Liver (tissue), 9 donors: ENCODE data around the gene KRTAP5-4. TPM values are rescaled to one million over a fixed set of nuclear protein-coding genes. Genes with fewer than 3 reads are reported as not detected.

Experiments used
- DNase-seq: peaks from one replicate; pipeline ENCODE4 v3.0.0-alpha.2; 2017; ENCODE audit warnings: low spot score
- H3K27ac ChIP-seq, 2 donors: one replicate each; pipeline ENCODE4 v1.7.0; 2013; ENCODE audit warnings: inconsistent platforms in 2 of 2, low read length in 2 of 2, control low read depth in 1 of 2, low read depth in 1 of 2, mild to moderate bottlenecking in 1 of 2
- H3K27me3 ChIP-seq, 4 donors: one replicate each; pipeline versions ENCODE4 v1.6.1 to v1.7.0; 2013; ENCODE audit warnings: low read length in 3 of 4, inconsistent platforms in 1 of 4, mild to moderate bottlenecking in 1 of 4, moderate library complexity in 1 of 4; ENCODE audit not compliant: control insufficient read depth in 4 of 4, insufficient read depth in 4 of 4
- H3K36me3 ChIP-seq, 4 donors: one replicate each; pipeline versions ENCODE4 v1.6.1 to v1.7.0; 2013; ENCODE audit warnings: low read length in 3 of 4, mild to moderate bottlenecking in 3 of 4, low read depth in 1 of 4, moderate library complexity in 1 of 4; ENCODE audit not compliant: control insufficient read depth in 4 of 4, insufficient read depth in 3 of 4
- H3K4me1 ChIP-seq, 4 donors: one replicate each; pipeline versions ENCODE4 v1.6.1 to v1.7.0; 2013; ENCODE audit warnings: low read length in 3 of 4, mild to moderate bottlenecking in 3 of 4, moderate library complexity in 1 of 4; ENCODE audit not compliant: control insufficient read depth in 4 of 4, insufficient read depth in 4 of 4
- H3K4me3 ChIP-seq, 3 donors: one replicate each; pipeline versions ENCODE4 v1.6.1 to v1.7.0; 2013; ENCODE audit warnings: low read length in 3 of 3, control low read depth in 1 of 3, low read depth in 1 of 3, mild to moderate bottlenecking in 1 of 3
- H3K9ac ChIP-seq, 2 donors: one replicate each; pipeline ENCODE4 v1.7.0; 2013; ENCODE audit warnings: low read length in 2 of 2, mild to moderate bottlenecking in 2 of 2, moderate library complexity in 2 of 2, control low read depth in 1 of 2, low read depth in 1 of 2
- H3K9me3 ChIP-seq, 4 donors: one replicate each; pipeline versions ENCODE4 v1.6.1 to v1.7.0; 2013; ENCODE audit warnings: low read length in 3 of 4; ENCODE audit not compliant: control insufficient read depth in 4 of 4
- ATF3 ChIP-seq: IDR thresholded peaks from 2 replicates; pipeline ENCODE4 v1.6.1; 2016; ENCODE audit warnings: antibody characterized with exemption
- EGR1 ChIP-seq, 2 donors: IDR thresholded peaks; 2 replicates each; pipeline ENCODE4 v1.6.1; 2016 to 2018; ENCODE audit warnings: antibody characterized with exemption in 2 of 2, low read depth in 2 of 2
- FOXA1 ChIP-seq: IDR thresholded peaks from 2 replicates; pipeline ENCODE4 v1.6.1; 2016; ENCODE audit warnings: antibody characterized with exemption
- FOXA2 ChIP-seq: IDR thresholded peaks from 2 replicates; pipeline ENCODE4 v1.6.1; 2016; ENCODE audit warnings: antibody characterized with exemption
- GABPA ChIP-seq, 2 donors: IDR thresholded peaks in 1 of 2; conservative IDR thresholded peaks in 1 of 2; 2 replicates each; pipeline ENCODE4 v1.6.1; 2016; ENCODE audit warnings: antibody characterized with exemption in 2 of 2, mild to moderate bottlenecking in 1 of 2, moderate library complexity in 1 of 2
- HNF4A ChIP-seq, 2 donors: conservative IDR thresholded peaks; 2 replicates each; pipeline ENCODE4 v1.6.1; 2016; ENCODE audit warnings: antibody characterized with exemption in 2 of 2, mild to moderate bottlenecking in 2 of 2
- HNF4G ChIP-seq: IDR thresholded peaks from 2 replicates; pipeline ENCODE4 v1.6.1; 2016; ENCODE audit warnings: antibody characterized with exemption
- JUND ChIP-seq, 2 donors: IDR thresholded peaks; 2 replicates each; pipeline ENCODE4 v1.6.1; 2016; ENCODE audit warnings: antibody characterized with exemption in 2 of 2
- MAX ChIP-seq: IDR thresholded peaks from 2 replicates; pipeline ENCODE4 v1.6.1; 2016; ENCODE audit warnings: antibody characterized with exemption
- NR2F2 ChIP-seq: IDR thresholded peaks from 2 replicates; pipeline ENCODE4 v1.6.1; 2016; ENCODE audit warnings: antibody characterized with exemption
- REST ChIP-seq: IDR thresholded peaks from 2 replicates; pipeline ENCODE4 v1.6.1; 2016; ENCODE audit warnings: antibody characterized with exemption, mild to moderate bottlenecking
- RXRA ChIP-seq, 2 donors: IDR thresholded peaks; 2 replicates each; pipeline ENCODE4 v1.6.1; 2017 to 2018; ENCODE audit warnings: antibody characterized with exemption in 2 of 2, mild to moderate bottlenecking in 1 of 2
- TAF1 ChIP-seq: conservative IDR thresholded peaks from 2 replicates; pipeline ENCODE4 v1.6.1; 2016; ENCODE audit warnings: antibody characterized with exemption, mild to moderate bottlenecking
- YY1 ChIP-seq: IDR thresholded peaks from 2 replicates; pipeline ENCODE4 v1.6.1; 2016; ENCODE audit warnings: antibody characterized with exemption, mild to moderate bottlenecking
- ZBTB33 ChIP-seq: IDR thresholded peaks from 2 replicates; pipeline ENCODE4 v1.6.1; 2016; ENCODE audit warnings: antibody characterized with exemption
- WGBS: extraction: QIAGEN DNeasy Blood & Tissue Kit; methylation state at CpG from one replicate; pipeline ENCODE4 v1.1.7; 2013; 5-methylcytosine and 5-hydroxymethylcytosine counted together
- polyA plus RNA-seq, 2 donors: library from polyadenylated mRNA; stranded (reverse) in 1 of 2; unstranded in 1 of 2; fragments of 200-250 nt in 1 of 2; fragments of >200 nt in 1 of 2; fragmentation: Nextera tagmentation in 1 of 2; extraction: Ambion mirVana in 1 of 2; gene quantifications; one replicate each; pipeline versions ENCODE4 v1.2.1 to v1.2.3, GENCODE V29; 2013 to 2015
- total RNA-seq, 2 donors: library from RNA; depleted of rRNA; stranded (reverse); fragments of >200 nt; gene quantifications; one replicate each; pipeline ENCODE4 v1.2.3, GENCODE V29; 2014
- donor health status: healthy.
- donor health status: healthy.
- donor health status: healthy.
- donor health status: healthy.
- donor health status: healthy.

KRTAP5-4 gene
- total and polyA plus RNA-seq, 4 donors = not detected

- Histone ChIP-seq H3K27ac (no peak overlapping the region), H3K9me3 (no peaks in the 10 kb centered on the region), H3K9ac (no peak overlapping the region), H3K4me3 (no peak overlapping the region), H3K27me3 (no peaks in the 10 kb centered on the region), H3K36me3 (no peaks in the 10 kb centered on the region), H3K4me1 (no peaks in the 10 kb centered on the region)
- 94% methylated on average over 20 of the region's 20 CpGs for WGBS
- no peak for DNase-seq
- TF ChIP-seq FOXA2 = no peak
- TF ChIP-seq MAX = no peak
- TF ChIP-seq ZBTB33 = no peak
- no peak for TF ChIP-seq GABPA (IDR thresholded peaks at IDR 0.05 in 1 of 2, conservative IDR thresholded peaks at IDR 0.05 in 1 of 2)
- no peak for TF ChIP-seq HNF4A (conservative IDR thresholded peaks at IDR 0.05)
Observed at GRCh38 chr11:1643146-1643690, 21.3 kb upstream of the KRTAP5-4 start.

GRCh38 chr11:1642288-1643145, 20.6 kb upstream of the KRTAP5-4 start:
- TF ChIP-seq RXRA (IDR thresholded peaks at IDR 0.05) (no peak), ATF3 (no peak), REST (no peak), EGR1 (IDR thresholded peaks at IDR 0.05; ENCODE audit: low read depth in 2 of 2) (no peak), TAF1 (no peak), JUND (IDR thresholded peaks at IDR 0.05) (no peak), ZBTB33 (no peak), NR2F2 (no peak), HNF4G (no peak), FOXA1 (no peak), FOXA2 (no peak), YY1 (no peak)
- Histone ChIP-seq H3K4me1 (no peaks in the 10 kb centered on the region), H3K9me3 (no peaks in the 10 kb centered on the region), H3K9ac (no peak overlapping the region), H3K4me3 (no peak overlapping the region), H3K36me3 (no peaks in the 10 kb centered on the region), H3K27me3 (no peaks in the 10 kb centered on the region), H3K27ac (no peak overlapping the region)
- 81% methylated on average over 29 of the region's 29 CpGs for WGBS
- no peak for DNase-seq
